Measurements from ENCODE around the gene AURKB. TPM values are rescaled to one million over a fixed set of nuclear protein-coding genes. Genes with fewer than 3 reads are reported as not detected.
A peak's percentile ranks its signal among the peaks of the same experiment; 100 is the strongest.

The AURKB gene
- total and polyA plus RNA-seq, 2 of the 13 experiments (the other 11 are each of a cell fraction or from before 2014, with no cell fraction given): 29.5 to 75.3 TPM

GRCh38 chr17:8248751-8249607 lies 38.6 kb upstream of the AURKB start, which contains the start of gene PFAS (continued):
- TF ChIP-seq GTF3A (CRISPR knock-in tag; conservative IDR thresholded peaks at IDR 0.05) (no peak; the same call in 1 of the 2 replicates), SIN3B (IDR thresholded peaks at IDR 0.05; ENCODE audit: low read length) (peak; percentile 90), SKIL (CRISPR knock-in tag; IDR thresholded peaks at IDR 0.05; ENCODE audit: borderline replicate concordance) (no peak), ZNF326 (CRISPR knock-in tag; IDR thresholded peaks at IDR 0.05; ENCODE audit: borderline replicate concordance) (no peak), CHD4 (IDR thresholded peaks at IDR 0.05; ENCODE audit: borderline replicate concordance, low read length) (peak; percentile 17; the same call in 1 of the 2 replicates), NFATC3 (CRISPR knock-in tag; IDR thresholded peaks at IDR 0.05) (no peak), PCBP2 (optimal IDR thresholded peaks at IDR 0.05; ENCODE audit: low read depth, low read length, poor library complexity, severe bottlenecking) (no peak), KDM2A (CRISPR knock-in tag; IDR thresholded peaks at IDR 0.05; ENCODE audit: borderline replicate concordance, low read depth) (peak; percentile 65; the same call in 1 of the 2 replicates), BRF2 (CRISPR knock-in tag; IDR thresholded peaks at IDR 0.05) (0 out of 2 replicates have a peak, but pooled peaks have one; percentile 63), REPIN1 (CRISPR knock-in tag; IDR thresholded peaks at IDR 0.05; ENCODE audit: borderline replicate concordance, low read depth) (peak; percentile 71; the same call in 1 of the 2 replicates), SKI (IDR thresholded peaks at IDR 0.05; ENCODE audit: partially characterized antibody) (no peak), U2AF1 (optimal IDR thresholded peaks at IDR 0.05; ENCODE audit: low read depth, low read length) (no peak), ZNF510 (CRISPR knock-in tag; IDR thresholded peaks at IDR 0.05; ENCODE audit: low read depth) (0 out of 2 replicates have a peak, but pooled peaks have one; percentile 28), FOXK2 (IDR thresholded peaks at IDR 0.05) (no peak), ZNF430 (CRISPR knock-in tag; IDR thresholded peaks at IDR 0.05) (no peak; the same call in 1 of the 2 replicates), WIZ (CRISPR knock-in tag; IDR thresholded peaks at IDR 0.05) (0 out of 2 replicates have a peak, but pooled peaks have one; percentile 49), CCDC6 (CRISPR knock-in tag; IDR thresholded peaks at IDR 0.05) (no peak), ZC3H13 (CRISPR knock-in tag; IDR thresholded peaks at IDR 0.05) (peak; percentile 70), PRDM10 (CRISPR knock-in tag; IDR thresholded peaks at IDR 0.05; ENCODE audit: low read depth) (no peak), HDAC6 (IDR thresholded peaks at IDR 0.05; ENCODE audit: low read depth, low read length) (no peak), PBX2 (CRISPR knock-in tag; IDR thresholded peaks at IDR 0.05) (0 out of 2 replicates have a peak, but pooled peaks have one; percentile 8)

Measured in HepG2 (cell line).